Testis (tissue), 2 donors: ENCODE results near the gene FNIP1.

Experiments used
- POLR2A ChIP-seq: fragments of 450-650 bp; IDR thresholded peaks from one replicate; pipeline ENCODE4 v1.6.1; 2017; ENCODE audit warnings: antibody characterized with exemption, mild to moderate bottlenecking, moderate library complexity
- TF ChIP-seq, protein P1 (sequence below), 3 experiments: fragments of 450-650 bp in 2 of 3; fragments of 200-600 bp in 1 of 3; sonication (generic) in 1 of 3; IDR thresholded peaks; one replicate each; pipeline ENCODE4 v1.5.1; 2016 to 2019; ENCODE audit warnings: antibody characterized with exemption in 3 of 3, mild to moderate bottlenecking in 2 of 3, moderate library complexity in 1 of 3

DNA sequence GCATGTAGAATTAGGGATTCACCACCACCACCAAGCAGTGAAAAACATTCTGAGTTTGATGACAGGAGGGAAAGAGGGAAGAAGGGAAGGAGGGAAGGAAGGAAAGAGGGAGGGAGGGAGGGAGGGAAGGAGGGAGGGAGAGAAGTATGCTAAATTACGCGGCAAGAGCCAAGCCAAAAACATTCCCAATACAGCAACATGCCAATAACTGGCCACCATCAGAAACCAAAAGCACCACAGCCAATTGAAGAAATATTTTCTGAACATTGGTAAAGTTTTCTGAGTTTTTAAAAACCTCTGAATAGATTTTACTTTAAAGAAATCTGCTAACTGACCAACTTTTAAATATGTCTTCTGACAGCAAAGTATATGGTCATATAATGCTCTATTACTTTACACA is 36.0 kb downstream of the FNIP1 start:
- TF ChIP-seq, protein P1, sequence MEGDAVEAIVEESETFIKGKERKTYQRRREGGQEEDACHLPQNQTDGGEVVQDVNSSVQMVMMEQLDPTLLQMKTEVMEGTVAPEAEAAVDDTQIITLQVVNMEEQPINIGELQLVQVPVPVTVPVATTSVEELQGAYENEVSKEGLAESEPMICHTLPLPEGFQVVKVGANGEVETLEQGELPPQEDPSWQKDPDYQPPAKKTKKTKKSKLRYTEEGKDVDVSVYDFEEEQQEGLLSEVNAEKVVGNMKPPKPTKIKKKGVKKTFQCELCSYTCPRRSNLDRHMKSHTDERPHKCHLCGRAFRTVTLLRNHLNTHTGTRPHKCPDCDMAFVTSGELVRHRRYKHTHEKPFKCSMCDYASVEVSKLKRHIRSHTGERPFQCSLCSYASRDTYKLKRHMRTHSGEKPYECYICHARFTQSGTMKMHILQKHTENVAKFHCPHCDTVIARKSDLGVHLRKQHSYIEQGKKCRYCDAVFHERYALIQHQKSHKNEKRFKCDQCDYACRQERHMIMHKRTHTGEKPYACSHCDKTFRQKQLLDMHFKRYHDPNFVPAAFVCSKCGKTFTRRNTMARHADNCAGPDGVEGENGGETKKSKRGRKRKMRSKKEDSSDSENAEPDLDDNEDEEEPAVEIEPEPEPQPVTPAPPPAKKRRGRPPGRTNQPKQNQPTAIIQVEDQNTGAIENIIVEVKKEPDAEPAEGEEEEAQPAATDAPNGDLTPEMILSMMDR (IDR thresholded peaks at IDR 0.05), result no peak
- no peak for TF ChIP-seq POLR2A
